Loucy (cell line): ENCODE measurements around the gene MMEL1.

Source experiments
- H2AFZ ChIP-seq: fragments of 200-600 bp; sonication (generic); 2 replicates; pipeline ENCODE4 v1.6.0; 2016; ENCODE audit warnings: antibody characterized with exemption, mild to moderate bottlenecking, low read length, moderate library complexity
- H3F3A ChIP-seq: fragments of 200-600 bp; 2 replicates; pipeline ENCODE4 v1.6.0; 2016; ENCODE audit warnings: antibody characterized with exemption, low read depth, mild to moderate bottlenecking
- H3K27me3 ChIP-seq: fragments of 200-600 bp; sonication (generic); 2 replicates; pipeline ENCODE4 v1.6.1; 2014; ENCODE audit warnings: low read length, mild to moderate bottlenecking; ENCODE audit not compliant: insufficient read depth, poor library complexity, severe bottlenecking
- H3K36me3 ChIP-seq: fragments of 200-600 bp; sonication (generic); 2 replicates; pipeline ENCODE4 v1.6.1; 2016; ENCODE audit warnings: low read length; ENCODE audit not compliant: insufficient read depth
- H3K4me1 ChIP-seq: fragments of 200-600 bp; sonication (generic); 2 replicates; pipeline ENCODE4 v1.5.1; 2014; ENCODE audit warnings: low read length, mild to moderate bottlenecking; ENCODE audit not compliant: insufficient read depth, poor library complexity, severe bottlenecking
- H3K4me2 ChIP-seq: fragments of 200-600 bp; sonication (generic); 2 replicates; pipeline ENCODE4 v1.6.0; 2014; ENCODE audit warnings: antibody characterized with exemption, low read length, low read depth, mild to moderate bottlenecking; ENCODE audit not compliant: poor library complexity, severe bottlenecking
- H3K4me3 ChIP-seq: fragments of 200-600 bp; sonication (generic); 2 replicates; pipeline ENCODE4 v1.5.1; 2014; ENCODE audit warnings: low read length, mild to moderate bottlenecking, mixed read lengths; ENCODE audit not compliant: poor library complexity, severe bottlenecking
- H3K79me2 ChIP-seq: fragments of 200-600 bp; sonication (generic); 2 replicates; pipeline ENCODE4 v1.6.1; 2014; ENCODE audit warnings: low read length; ENCODE audit not compliant: insufficient read depth
- H3K9ac ChIP-seq: fragments of 200-600 bp; sonication (generic); 2 replicates; pipeline ENCODE4 v1.6.0; 2014; ENCODE audit warnings: mild to moderate bottlenecking, low read depth, low read length, moderate library complexity; ENCODE audit not compliant: poor library complexity, severe bottlenecking
- H3K9me2 ChIP-seq: fragments of 200-600 bp; sonication (generic); replicated peaks from 2 replicates; pipeline ENCODE4 v1.6.1; 2016; ENCODE audit warnings: low read depth, low read length, mixed read lengths
- H3K9me3 ChIP-seq: fragments of 200-600 bp; sonication (generic); 2 replicates; pipeline ENCODE4 v1.6.1; 2014; ENCODE audit warnings: mild to moderate bottlenecking, antibody characterized with exemption, low read length, low read depth; ENCODE audit not compliant: insufficient read depth
- H4K20me1 ChIP-seq: fragments of 200-600 bp; sonication (generic); 2 replicates; pipeline ENCODE4 v1.6.0; 2014; ENCODE audit warnings: antibody characterized with exemption, low read length, mild to moderate bottlenecking; ENCODE audit not compliant: insufficient read depth, poor library complexity, severe bottlenecking
- CTCF ChIP-seq: fragments of 200-600 bp; sonication (generic); conservative IDR thresholded peaks from 2 replicates; pipeline ENCODE4 v1.5.1; 2014; ENCODE audit warnings: mild to moderate bottlenecking, antibody characterized with exemption, low read length
- EZH2phosphoT487 ChIP-seq: fragments of 200-600 bp; IDR thresholded peaks from 2 replicates; pipeline ENCODE4 v1.6.1; 2018; ENCODE audit warnings: antibody characterized with exemption, mild to moderate bottlenecking, moderate library complexity, borderline replicate concordance

Gene MMEL1

GRCh38 chr1:2595261-2595811 is 37.5 kb downstream of the MMEL1 start:
- Histone ChIP-seq H3K9me3 (peaks cover 4% of the 10 kb centered on the region; the same call in 1 of the 2 replicates), H3K4me2 (no peak overlapping the region), H4K20me1 (no peaks in the 10 kb centered on the region), H3F3A (no peaks in the 10 kb centered on the region), H3K9ac (no peak overlapping the region), H3K4me3 (no peak overlapping the region), H2AFZ (no peak overlapping the region), H3K9me2 (no peaks in the 10 kb centered on the region), H3K4me1 (no peaks in the 10 kb centered on the region), H3K36me3 (no peaks in the 10 kb centered on the region), H3K27me3 (no peaks in the 10 kb centered on the region), H3K79me2 (no peaks in the 10 kb centered on the region)
- TF ChIP-seq EZH2phosphoT487 (no peak), CTCF (no peak)

GRCh38 chr1:2594641-2595131 is 38.1 kb downstream of the MMEL1 start:
- TF ChIP-seq CTCF = no peak
- TF ChIP-seq EZH2phosphoT487 = no peak
- peaks cover 4% of the 10 kb centered on the region; the same call in 1 of the 2 replicates for H3K9me3 ChIP-seq

GRCh38 chr1:2594001-2594640 is 38.7 kb downstream of the MMEL1 start:
- Histone ChIP-seq H3K9me2 (no peaks in the 10 kb centered on the region), H3K4me2 (no peak overlapping the region), H3K27me3 (no peaks in the 10 kb centered on the region), H4K20me1 (no peaks in the 10 kb centered on the region), H3K36me3 (no peaks in the 10 kb centered on the region), H3K79me2 (no peaks in the 10 kb centered on the region), H3K9me3 (peaks cover 4% of the 10 kb centered on the region; the same call in 1 of the 2 replicates), H2AFZ (no peak overlapping the region), H3K4me1 (no peaks in the 10 kb centered on the region), H3K9ac (no peak overlapping the region), H3K4me3 (no peak overlapping the region), H3F3A (no peaks in the 10 kb centered on the region)
- TF ChIP-seq CTCF (no peak), EZH2phosphoT487 (no peak)

More at GRCh38 chr1:2594641-2595131, 38.1 kb downstream of the MMEL1 start:
- Histone ChIP-seq H3K9ac (no peak overlapping the region), H3K4me3 (no peak overlapping the region), H3K36me3 (no peaks in the 10 kb centered on the region), H3K4me2 (no peak overlapping the region), H2AFZ (no peak overlapping the region), H4K20me1 (no peaks in the 10 kb centered on the region), H3F3A (no peaks in the 10 kb centered on the region), H3K79me2 (no peaks in the 10 kb centered on the region), H3K27me3 (no peaks in the 10 kb centered on the region), H3K4me1 (no peaks in the 10 kb centered on the region), H3K9me2 (no peaks in the 10 kb centered on the region)
